NOMO-1 treated with dmso at 0.1 percent for 144 hours (cell line): ENCODE measurements around the gene CSAD.

ENCODE experiments used
- DNase-seq: peaks from one replicate; lab custom pipeline; 2025; ENCODE audit not compliant: unreplicated experiment; lab: John Stamatoyannopoulos, UW

Gene CSAD

DNA sequence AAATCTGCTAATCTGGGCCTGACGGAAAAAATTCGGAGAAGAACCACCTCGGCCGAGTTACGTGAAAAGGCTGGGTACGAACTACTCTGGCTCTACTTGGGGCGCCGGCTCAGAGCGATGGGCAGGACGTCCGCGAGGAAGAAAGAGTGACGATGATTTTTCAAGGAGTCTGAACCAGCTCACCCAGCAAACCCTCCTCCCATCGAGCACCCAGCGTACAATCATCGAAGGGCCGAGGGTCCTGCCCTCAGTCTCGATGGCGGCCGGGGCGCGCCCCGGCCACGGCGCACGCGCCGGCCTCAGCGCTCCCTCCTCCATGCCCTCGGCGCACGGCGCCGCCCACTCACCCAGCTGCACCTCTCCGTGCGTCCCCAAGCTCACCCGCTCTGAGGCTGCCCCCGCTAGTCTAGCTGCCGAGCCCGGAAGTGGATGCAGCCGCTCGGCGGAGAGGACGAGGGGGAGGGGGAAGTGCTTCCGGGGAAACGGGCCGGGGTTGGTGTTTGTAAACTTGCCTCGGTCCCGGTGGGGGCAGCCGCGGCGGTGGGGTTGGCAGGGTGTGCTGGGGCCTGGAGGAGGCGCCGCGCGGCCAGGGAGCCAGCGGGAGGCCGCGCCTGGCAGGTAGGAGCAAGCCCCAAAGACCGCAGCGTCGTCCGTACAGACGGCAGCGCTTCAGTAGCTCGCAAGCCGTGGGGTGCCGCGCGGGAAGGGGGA, at the start of gene CSAD, which contains the start of gene ZNF740:
Gene CSAD (minus strand): TSS at position 706 of the 711 bp plus-strand sequence. CDS start 7,455 bp downstream, outside the sequence.
Gene ZNF740 (plus strand): TSS at position 503 of the 711 bp plus-strand sequence. CDS start 1,262 bp downstream, outside the sequence.
- DNase-seq, result peak; percentile 94

DNA sequence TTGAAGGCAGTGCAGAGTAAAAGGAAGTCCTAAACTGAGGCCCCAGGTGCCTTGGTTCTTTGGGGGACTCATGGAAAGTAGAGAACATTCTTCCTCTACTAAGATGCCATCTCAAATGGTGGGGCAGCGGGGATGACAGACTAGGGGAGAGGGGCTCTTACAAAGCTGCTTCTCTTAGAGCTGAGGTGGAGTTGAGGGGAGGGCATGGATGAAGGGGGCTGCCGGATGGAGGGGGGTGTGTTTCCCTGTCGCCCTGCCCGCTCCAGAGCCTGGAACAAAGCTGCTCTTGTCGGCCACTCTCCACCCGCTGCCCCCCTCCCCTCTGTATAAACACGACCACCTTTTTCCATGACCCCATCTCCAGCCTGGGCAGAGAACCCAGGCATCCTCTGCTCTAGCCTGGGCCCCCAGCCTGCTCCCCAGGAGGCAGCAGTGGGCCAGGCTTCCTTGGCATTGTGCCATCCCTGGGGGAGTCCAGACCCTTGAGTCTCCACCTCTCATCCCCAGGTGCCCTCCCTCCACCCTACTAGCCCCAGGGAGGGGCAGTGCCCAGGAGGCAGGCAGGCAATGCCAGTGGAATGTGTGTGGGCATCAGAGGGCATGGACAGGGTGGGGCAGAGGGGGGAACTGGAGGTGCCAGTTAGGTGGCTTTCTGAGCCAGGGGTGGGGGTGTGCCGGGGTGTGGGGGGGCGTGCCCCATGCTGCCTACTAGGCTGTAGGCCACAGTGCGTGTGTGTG, 49.6 kb upstream of the CSAD start:
- DNase-seq, result no peak

GRCh38 chr12:53229454-53229853, 48.7 kb upstream of the CSAD start:
- no peak for DNase-seq

DNA sequence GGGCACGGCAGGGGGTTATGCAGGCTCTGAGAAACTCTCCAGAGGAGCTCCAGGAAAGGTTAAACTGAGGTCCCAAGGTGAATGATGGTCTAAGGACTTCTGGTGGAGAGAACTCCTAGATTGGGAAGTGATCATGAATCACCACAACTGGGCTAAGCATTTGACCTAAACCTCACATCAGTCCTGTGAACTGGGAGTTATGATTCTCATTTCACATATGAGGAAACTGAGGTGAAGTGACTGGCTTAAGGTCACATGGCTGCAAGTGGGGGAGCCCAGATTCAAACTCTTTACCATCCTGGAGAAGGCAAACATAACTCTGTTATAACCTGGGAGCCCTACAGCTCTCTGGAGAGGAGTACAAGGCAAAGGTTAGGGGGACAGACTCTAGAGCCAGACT, 47.1 kb upstream of the CSAD start:
- no peak for DNase-seq

GRCh38 chr12:53227341-53227740, 46.6 kb upstream of the CSAD start:
- no peak for DNase-seq

GRCh38 chr12:53226815-53227214, 46.1 kb upstream of the CSAD start:
- no peak for DNase-seq

DNA sequence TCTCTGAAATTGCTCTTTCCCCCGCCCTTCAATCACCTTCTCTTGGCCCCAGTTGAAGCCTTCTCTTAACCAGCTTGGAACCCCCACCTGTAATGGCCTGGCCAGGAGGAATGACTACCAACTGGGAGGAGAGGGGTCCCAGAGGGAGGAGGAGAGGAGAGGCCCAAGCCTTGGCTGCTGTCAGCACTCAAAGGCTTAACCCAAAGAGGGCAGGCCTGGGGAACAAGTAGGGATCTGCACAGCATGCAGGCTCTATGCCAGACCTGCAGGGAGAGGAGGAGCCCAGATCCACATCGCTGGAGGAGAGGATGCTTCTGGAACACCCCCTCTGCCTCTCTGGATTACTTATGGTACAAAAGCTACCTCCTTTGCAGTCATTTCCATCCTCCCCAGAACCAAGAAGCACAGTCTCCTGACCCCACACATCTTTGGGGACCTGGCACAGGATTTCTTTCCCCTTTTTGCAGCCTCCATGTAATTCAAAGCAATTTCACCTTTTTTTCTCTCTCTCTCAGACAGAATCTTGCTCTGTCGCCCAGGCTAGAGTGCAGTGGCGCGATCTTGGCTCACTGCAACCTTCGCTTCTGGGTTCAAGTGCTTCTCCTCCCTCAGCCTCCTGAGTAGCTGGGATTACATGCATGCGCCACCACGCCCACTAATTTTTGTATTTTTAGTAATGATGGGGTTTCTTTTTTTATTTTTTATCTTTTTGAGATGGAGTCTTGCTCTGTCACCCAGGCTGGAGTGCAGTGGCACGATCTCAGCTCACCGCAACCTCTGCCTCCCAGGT, 45.1 kb upstream of the CSAD start:
- DNase-seq, result no peak

- DNase-seq, result no peak
Measured at GRCh38 chr12:53224897-53225634, 44.3 kb upstream of the CSAD start.

- no peak for DNase-seq
Measured at GRCh38 chr12:53224061-53224896, 43.6 kb upstream of the CSAD start.

GRCh38 chr12:53223389-53224060, 42.8 kb upstream of the CSAD start:
- no peak for DNase-seq

- DNase-seq, result no peak
Measured at GRCh38 chr12:53222806-53223261, 42.1 kb upstream of the CSAD start.

GRCh38 chr12:53222170-53222721, 41.5 kb upstream of the CSAD start:
- no peak for DNase-seq

GRCh38 chr12:53221203-53222080, 40.7 kb upstream of the CSAD start:
- DNase-seq, result no peak

DNA sequence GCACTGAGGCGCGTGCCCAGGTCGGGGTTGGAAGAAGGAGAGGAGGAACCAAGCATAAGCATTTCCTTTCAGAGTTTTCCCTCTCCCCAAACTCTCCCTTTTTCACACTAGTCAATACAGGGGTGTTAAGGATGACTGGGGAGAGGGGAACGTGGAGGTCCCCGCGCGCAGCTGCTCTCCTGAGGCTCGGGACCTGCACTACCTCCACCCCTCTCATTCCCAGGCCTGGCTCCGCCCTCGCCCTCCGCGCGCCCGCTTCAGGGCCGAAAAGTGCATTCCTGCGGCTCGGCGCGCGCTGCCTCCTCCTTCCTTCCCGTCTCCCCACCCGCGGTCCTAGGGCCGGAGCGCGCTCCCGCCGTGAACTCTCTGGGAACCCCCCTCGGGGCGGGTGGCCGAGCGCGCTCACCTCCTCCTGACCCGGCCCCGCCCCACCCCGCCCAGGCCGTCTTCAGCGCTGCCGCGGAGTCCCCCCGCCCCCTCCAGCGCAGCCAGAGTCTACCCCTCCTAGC, 40.0 kb upstream of the CSAD start:
- peak; percentile 96 for DNase-seq

DNA sequence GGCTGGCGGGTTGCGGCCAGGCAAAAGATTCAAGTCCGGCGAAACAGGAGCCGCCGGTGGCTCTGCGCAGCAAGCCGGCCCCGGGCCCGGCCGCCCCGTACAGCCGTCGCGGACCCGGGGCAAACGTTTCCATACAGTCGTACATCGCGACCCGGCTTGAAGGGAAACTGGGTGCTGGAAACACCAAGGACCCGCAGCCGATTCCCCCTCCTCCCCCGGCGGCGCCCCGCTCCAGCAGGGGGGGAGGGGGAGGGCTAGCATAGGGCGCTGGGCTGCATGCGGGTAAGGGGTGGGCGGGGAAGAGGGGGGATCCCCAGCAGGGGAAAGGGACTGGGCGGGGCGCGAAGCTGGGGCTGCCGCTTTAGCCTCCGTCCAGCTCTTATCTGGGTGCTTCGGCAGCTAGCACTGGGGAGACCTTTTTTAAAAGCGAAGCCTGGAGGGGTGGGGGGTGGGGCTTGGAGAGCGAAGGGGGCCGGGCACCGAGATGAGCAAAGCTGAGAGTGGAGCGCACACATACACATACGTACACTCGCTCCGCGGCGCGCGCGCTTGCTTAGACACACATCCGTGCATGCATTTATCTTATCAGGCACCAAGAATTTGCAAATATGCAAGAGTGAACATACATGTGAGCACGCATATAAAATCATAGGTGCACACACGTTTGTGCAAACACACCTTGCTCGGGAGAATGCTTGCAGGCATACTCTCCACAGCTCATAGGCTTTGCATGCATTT, 39.4 kb upstream of the CSAD start:
- DNase-seq, result peak; percentile 37

DNA sequence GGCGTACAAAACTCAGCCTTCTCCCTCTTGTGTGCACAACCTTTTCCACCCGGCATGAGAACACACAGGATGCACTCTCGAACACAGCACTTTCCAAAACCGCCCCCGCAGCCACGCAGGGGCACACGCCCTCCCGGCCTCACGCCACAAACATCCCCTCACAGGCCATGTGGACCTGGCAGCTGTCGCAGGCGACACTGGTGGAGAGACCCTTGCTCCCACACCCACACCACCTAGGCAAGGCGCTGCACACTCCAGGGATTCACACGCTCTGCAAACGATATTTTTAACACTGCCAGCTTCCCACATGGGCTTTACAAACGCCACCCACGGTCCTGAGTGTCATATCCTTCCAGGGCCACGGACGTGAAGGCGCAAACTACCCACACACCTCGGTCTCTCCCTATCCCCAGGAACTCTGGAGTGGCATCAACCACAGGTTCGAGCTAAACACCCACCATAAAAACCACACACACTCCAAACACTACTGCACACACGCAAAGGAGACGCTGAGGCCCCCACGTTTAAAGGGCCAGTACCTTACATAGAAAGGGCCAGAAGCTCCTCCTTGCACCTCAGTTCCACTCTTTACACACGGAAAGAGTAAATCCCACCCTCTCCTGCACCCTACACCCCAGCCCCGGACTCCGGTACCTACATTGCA, 38.7 kb upstream of the CSAD start:
- DNase-seq, result no peak
